Esophagus squamous epithelium (tissue), 4 donors: Measurements from ENCODE around the gene CYP1A2.

ENCODE experiments used
- CTCF ChIP-seq, 6 experiments: fragments of 450-650 bp in 4 of 6; fragments of 200-600 bp in 2 of 6; sonication (generic) in 2 of 6; IDR thresholded peaks; one replicate each; pipeline ENCODE4 v1.5.1; 2016 to 2019; ENCODE audit warnings: antibody characterized with exemption in 6 of 6, mild to moderate bottlenecking in 4 of 6, moderate library complexity in 4 of 6
- POLR2A ChIP-seq, 4 donors: fragments of 450-650 bp; IDR thresholded peaks; one replicate each; pipeline ENCODE4 v1.6.1; 2017; ENCODE audit warnings: antibody characterized with exemption in 4 of 4, mild to moderate bottlenecking in 4 of 4, moderate library complexity in 3 of 4

- no peak for TF ChIP-seq CTCF (IDR thresholded peaks at IDR 0.05)
- no peak for TF ChIP-seq POLR2A (IDR thresholded peaks at IDR 0.05)
These were observed 38.0 kb downstream of the CYP1A2 start for GRCh38 chr15:74786551-74787165.
